Stimulated activated CD8-positive, alpha-beta memory T cell treated with anti-CD3 and anti-CD28 coated beads, Interleukin-4, amount 100 ng/mL, for 48 hours (primary cell): ENCODE data around the gene CDK5R2.

Source experiments
- DNase-seq: peaks from one replicate; pipeline ENCODE4 v3.0.0-alpha.2; 2020

The CDK5R2 gene

DNA sequence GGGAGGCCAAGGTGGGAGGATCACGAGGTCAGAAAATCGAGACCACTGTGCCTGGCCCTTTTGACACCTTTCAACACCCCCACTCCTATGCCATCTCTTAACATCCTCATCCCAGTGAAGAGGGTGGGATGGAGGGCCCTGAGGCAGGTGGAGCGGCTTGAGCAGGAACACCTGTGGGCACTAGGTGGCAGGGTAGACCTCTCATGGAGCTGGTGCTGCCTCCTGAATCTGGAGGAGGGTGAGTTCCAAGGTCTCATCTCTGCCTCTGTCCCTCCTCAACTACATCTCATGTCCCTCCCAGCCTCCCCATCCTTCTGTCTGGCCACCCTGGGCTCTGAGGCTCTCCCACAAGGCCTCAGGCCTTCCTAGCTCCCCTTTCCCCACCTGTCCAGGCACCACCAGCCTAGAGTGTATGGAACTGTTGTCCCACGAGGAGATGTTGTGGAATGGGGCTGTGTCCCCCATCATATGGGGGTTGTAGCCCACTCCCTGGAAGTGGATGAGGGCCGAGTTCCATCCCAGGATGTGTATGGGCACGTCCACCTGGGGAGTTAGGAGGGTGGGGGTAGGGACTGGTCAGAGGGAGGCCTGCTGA, 50.8 kb downstream of the CDK5R2 start:
- peak; percentile 50 for DNase-seq

DNA sequence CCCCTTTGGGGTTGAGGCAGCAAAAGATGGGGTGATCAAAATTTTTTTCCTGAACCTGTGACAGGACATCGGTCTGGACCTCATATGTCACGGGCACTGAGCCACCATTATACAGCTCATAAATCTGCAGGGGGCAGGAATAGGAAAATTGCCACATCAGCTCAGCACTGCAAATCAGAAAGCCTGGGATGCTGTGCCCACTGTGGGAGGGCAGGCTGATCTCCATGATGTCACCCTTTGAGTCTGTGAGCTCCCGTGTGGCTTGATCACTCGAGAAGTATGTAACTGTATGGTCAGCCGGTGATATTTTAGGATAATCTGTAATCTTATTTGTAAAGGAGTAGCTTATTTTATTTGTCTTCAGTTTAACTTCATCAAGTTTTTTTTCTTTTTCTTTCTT, 51.4 kb downstream of the CDK5R2 start:
- DNase-seq: no peak
